PC-9 (cell line): ENCODE data around the gene KRTAP10-3. TPM values are rescaled to one million over a fixed set of nuclear protein-coding genes. Genes with fewer than 3 reads are reported as not detected.
"Not testable (repeated sequence)": the region's sequence is repeated elsewhere in the genome, so short reads cannot be mapped to it uniquely, and the experiment has no call there.

Experiments
- BruUV-seq: library from RNA; stranded (reverse); fragments of 400-500 nt; replicated peaks from 2 replicates; lab custom pipeline; 2021; lab: Mats Ljungman, UMichigan
- CTCF ChIA-PET: fragments of 300-600 bp; sonication (Branson Sonifier 250); formaldehyde crosslinking; loops from one replicate; lab custom pipeline; 2022; ENCODE audit warnings: antibody characterized with exemption; lab: Charles Lee
- POLR2A ChIA-PET: fragments of 300-600 bp; sonication (Branson Sonifier 250); formaldehyde crosslinking; loops from one replicate; lab custom pipeline; 2022; ENCODE audit warnings: antibody characterized with exemption; ENCODE audit not compliant: unreplicated experiment; lab: Charles Lee
- DNase-seq, 2 experiments: peaks; one replicate each; pipeline versions ENCODE4 v3.0.0 to v3.0.0-alpha.2; 2015 to 2022; ENCODE audit warnings: mixed read lengths in 1 of 2
- H2AFZ ChIP-seq: fragments of 200-600 bp; sonication (generic); 2 replicates; pipeline ENCODE4 v1.8.1; 2017; ENCODE audit warnings: antibody characterized with exemption
- H3F3A ChIP-seq: fragments of 200-600 bp; sonication (generic); 2 replicates; pipeline ENCODE4 v1.8.1; 2017; ENCODE audit warnings: antibody characterized with exemption, mild to moderate bottlenecking, low read depth; ENCODE audit not compliant: insufficient read depth
- H3K27ac ChIP-seq: fragments of 200-600 bp; sonication (generic); 2 replicates; pipeline ENCODE4 v1.6.1; 2016; ENCODE audit warnings: mixed run types
- H3K27me3 ChIP-seq: fragments of 200-600 bp; sonication (generic); 2 replicates; pipeline ENCODE4 v1.6.1; 2016; ENCODE audit warnings: low read depth, mixed run types; ENCODE audit not compliant: insufficient read depth
- H3K36me3 ChIP-seq: fragments of 200-600 bp; sonication (generic); 2 replicates; pipeline ENCODE4 v1.6.1; 2016; ENCODE audit warnings: low read depth, mixed run types
- H3K4me1 ChIP-seq: fragments of 200-600 bp; sonication (generic); replicated peaks from 2 replicates; pipeline ENCODE4 v1.6.1; 2016; ENCODE audit warnings: mixed run types; ENCODE audit not compliant: insufficient read depth
- H3K4me2 ChIP-seq: fragments of 200-600 bp; sonication (generic); 2 replicates; pipeline ENCODE4 v1.6.1; 2017; ENCODE audit warnings: mixed run types
- H3K4me3 ChIP-seq: fragments of 200-600 bp; sonication (generic); 2 replicates; pipeline ENCODE4 v1.6.1; 2016; ENCODE audit warnings: mixed run types
- H3K79me2 ChIP-seq: fragments of 200-600 bp; sonication (generic); 2 replicates; pipeline ENCODE4 v1.6.1; 2017; ENCODE audit warnings: low read depth, mixed run types
- H3K9me2 ChIP-seq: fragments of 200-600 bp; sonication (generic); 2 replicates; pipeline ENCODE4 v1.8.1; 2017; ENCODE audit warnings: mild to moderate bottlenecking; ENCODE audit not compliant: insufficient read depth
- H3K9me3 ChIP-seq: fragments of 200-600 bp; sonication (generic); 2 replicates; pipeline ENCODE4 v1.8.1; 2016; ENCODE audit warnings: low read depth; ENCODE audit not compliant: insufficient read depth
- H4K20me1 ChIP-seq: fragments of 200-600 bp; sonication (generic); 2 replicates; pipeline ENCODE4 v1.8.1; 2017; ENCODE audit not compliant: insufficient read depth
- CTCF ChIP-seq: fragments of 200-600 bp; sonication (generic); conservative IDR thresholded peaks from 2 replicates; pipeline ENCODE4 v1.6.1; 2017; ENCODE audit warnings: mixed run types, antibody characterized with exemption, mild to moderate bottlenecking, moderate library complexity
- EZH2 ChIP-seq: fragments of 200-600 bp; sonication (generic); IDR thresholded peaks from 2 replicates; pipeline ENCODE4 v1.8.0; 2017; ENCODE audit warnings: antibody characterized with exemption, low read depth
- intact Hi-C: fragments of 100-400 bp; cut with micrococcal nuclease; formaldehyde crosslinking; loops from one replicate; pipeline ENCODE4 v1.10.0; 2022; ENCODE audit not compliant: unreplicated experiment
- total RNA-seq: library from RNA; stranded (reverse); gene quantifications from 2 replicates; pipeline ENCODE4 v1.2.3, GENCODE V29; 2021

Gene KRTAP10-3
- total RNA-seq, 1 experiment from 2014 or later, result not detected

- no peaks in the 10 kb centered on the region for H3F3A ChIP-seq
- peaks cover 29% of the 10 kb centered on the region for H3K27me3 ChIP-seq
- no peaks in the 10 kb centered on the region for H4K20me1 ChIP-seq
- H3K9me3 ChIP-seq, result no peaks in the 10 kb centered on the region
- H3K27ac ChIP-seq, result no peak overlapping the region
- ChIA-PET POLR2A (no interaction called here), CTCF (no interaction called here)
- no peaks in the 10 kb centered on the region for H3K4me1 ChIP-seq
- H2AFZ ChIP-seq, result no peak overlapping the region
- H3K4me2 ChIP-seq, result no peak overlapping the region
- no peaks in the 10 kb centered on the region for H3K79me2 ChIP-seq
- intact Hi-C loops, result no loop called here
- no peak overlapping the region for H3K4me3 ChIP-seq
- no peaks in the 10 kb centered on the region for H3K36me3 ChIP-seq
- DNase-seq, result no peak
- BruUV-seq, result no TSS peak
- H3K9me2 ChIP-seq, result no peaks in the 10 kb centered on the region
- no peak for TF ChIP-seq EZH2
- no peak for TF ChIP-seq CTCF
Observed at GRCh38 chr21:44582055-44582454, 23.5 kb upstream of the KRTAP10-3 start.

- TF ChIP-seq CTCF, result no peak
- no peak for TF ChIP-seq EZH2
- no peak overlapping the region for H3K4me3 ChIP-seq
- no TSS peak for BruUV-seq
- no peaks in the 10 kb centered on the region for H3F3A ChIP-seq
- peaks cover 25% of the 10 kb centered on the region for H3K27me3 ChIP-seq
- no peak overlapping the region for H3K27ac ChIP-seq
- CTCF ChIA-PET, result no interaction called here
- no peak overlapping the region for H3K4me2 ChIP-seq
- no peaks in the 10 kb centered on the region for H3K36me3 ChIP-seq
- H3K9me3 ChIP-seq, result no peaks in the 10 kb centered on the region
- no peaks in the 10 kb centered on the region for H3K79me2 ChIP-seq
- no peaks in the 10 kb centered on the region for H4K20me1 ChIP-seq
- POLR2A ChIA-PET, result no interaction called here
- no peaks in the 10 kb centered on the region for H3K9me2 ChIP-seq
- H2AFZ ChIP-seq, result no peak overlapping the region
- DNase-seq, result no peak
- H3K4me1 ChIP-seq, result no peaks in the 10 kb centered on the region
- intact Hi-C loops, result no loop called here
Observed at GRCh38 chr21:44581158-44581557, 22.6 kb upstream of the KRTAP10-3 start.

GRCh38 chr21:44580231-44580821, 21.7 kb upstream of the KRTAP10-3 start, which contains the start of gene KRTAP10-5:
KRTAP10-5 (minus strand) TSS chr21:44580604; CDS start chr21:44580578, 26 bp downstream.
- H3K27ac ChIP-seq, H3K4me1 ChIP-seq, H3K4me2 ChIP-seq, H3K4me3 ChIP-seq, H3K79me2 ChIP-seq, H3K9me2 ChIP-seq, intact Hi-C loops, H3K36me3 ChIP-seq, CTCF ChIA-PET, BruUV-seq, H4K20me1 ChIP-seq, H3K9me3 ChIP-seq, H2AFZ ChIP-seq, DNase-seq, H3F3A ChIP-seq: not testable (repeated sequence)
- peaks cover 29% of the 10 kb centered on the region for H3K27me3 ChIP-seq
- POLR2A ChIA-PET, result interaction anchor here (0.7 kb wide), 1 partner anchor 1110 kb away, joined by 8 read pairs; no protein-coding TSS in a partner anchor

- Histone ChIP-seq H3K4me2 (no peak overlapping the region), H3K4me1 (no peaks in the 10 kb centered on the region), H3K9me2 (no peaks in the 10 kb centered on the region), H3K36me3 (no peaks in the 10 kb centered on the region), H3F3A (no peaks in the 10 kb centered on the region), H3K79me2 (no peaks in the 10 kb centered on the region), H4K20me1 (no peaks in the 10 kb centered on the region), H3K27me3 (peaks cover 30% of the 10 kb centered on the region), H3K27ac (no peak overlapping the region), H3K4me3 (no peak overlapping the region), H2AFZ (no peak overlapping the region), H3K9me3 (no peaks in the 10 kb centered on the region)
- CTCF ChIA-PET, result no interaction called here
- no peak for DNase-seq
- no TSS peak for BruUV-seq
- POLR2A ChIA-PET, result no interaction called here
- no peak for TF ChIP-seq CTCF
- TF ChIP-seq EZH2, result no peak
- intact Hi-C loops, result no loop called here
Observed at GRCh38 chr21:44579833-44580144, 21.2 kb upstream of the KRTAP10-3 start.
